ENCODE results near the gene MSH6.
A peak's percentile ranks its signal among the peaks of the same experiment; 100 is the strongest.

Gene MSH6

GRCh38 chr2:47779426-47779790, 3.5 kb upstream of the MSH6 start:
- no peak for DNase-seq (ENCODE audit: low spot score)

GRCh38 chr2:47782381-47782670, 619 bp upstream of the MSH6 start:
- no peak for DNase-seq (ENCODE audit: low spot score)

GRCh38 chr2:47783486-47784351, 774 bp downstream of the MSH6 start:
- DNase-seq (ENCODE audit: low spot score): peak; percentile 72

GRCh38 chr2:47784352-47784851, 1.5 kb downstream of the MSH6 start:
- no peak for DNase-seq (ENCODE audit: low spot score)

- DNase-seq (ENCODE audit: low spot score): no peak
Observed at GRCh38 chr2:47785986-47786385, 3.0 kb downstream of the MSH6 start.

- no peak for DNase-seq (ENCODE audit: low spot score)
Observed at GRCh38 chr2:47796090-47796697, 13.2 kb downstream of the MSH6 start.

GRCh38 chr2:47798631-47799030, 15.7 kb downstream of the MSH6 start:
- DNase-seq (ENCODE audit: low spot score): no peak

- no peak for DNase-seq (ENCODE audit: low spot score)
Observed at GRCh38 chr2:47799031-47799609, 16.2 kb downstream of the MSH6 start.

- DNase-seq (ENCODE audit: low spot score): no peak
Observed at GRCh38 chr2:47801118-47801517, 18.2 kb downstream of the MSH6 start.

- DNase-seq (ENCODE audit: low spot score): no peak
Observed at GRCh38 chr2:47803363-47803762, 20.4 kb downstream of the MSH6 start.

- DNase-seq (ENCODE audit: low spot score): no peak
Observed at GRCh38 chr2:47803770-47804169, 20.8 kb downstream of the MSH6 start.

GRCh38 chr2:47805850-47806249, 22.9 kb downstream of the MSH6 start:
- DNase-seq (ENCODE audit: low spot score): no peak

GRCh38 chr2:47808614-47809013, 25.7 kb downstream of the MSH6 start:
- DNase-seq (ENCODE audit: low spot score): no peak

GRCh38 chr2:47809903-47810302, 27.0 kb downstream of the MSH6 start:
- no peak for DNase-seq (ENCODE audit: low spot score)

GRCh38 chr2:47810850-47811249, 27.9 kb downstream of the MSH6 start:
- no peak for DNase-seq (ENCODE audit: low spot score)

- no peak for DNase-seq (ENCODE audit: low spot score)
Observed at GRCh38 chr2:47811668-47812067, 28.7 kb downstream of the MSH6 start.

- DNase-seq (ENCODE audit: low spot score): no peak
Observed at GRCh38 chr2:47815764-47816163, 32.8 kb downstream of the MSH6 start.

- no peak for DNase-seq (ENCODE audit: low spot score)
Observed at GRCh38 chr2:47818777-47819176, 35.8 kb downstream of the MSH6 start.

- no peak for DNase-seq (ENCODE audit: low spot score)
Observed at GRCh38 chr2:47819834-47820233, 36.9 kb downstream of the MSH6 start.

GRCh38 chr2:47822518-47822917, 39.6 kb downstream of the MSH6 start:
- no peak for DNase-seq (ENCODE audit: low spot score)

- DNase-seq (ENCODE audit: low spot score): no peak
Observed at GRCh38 chr2:47833516-47833968, 50.6 kb downstream of the MSH6 start.

- no peak for DNase-seq (ENCODE audit: low spot score)
Observed at GRCh38 chr2:47838249-47838648, 55.3 kb downstream of the MSH6 start.

GRCh38 chr2:47838686-47839085, 55.7 kb downstream of the MSH6 start:
- DNase-seq (ENCODE audit: low spot score): no peak

All from AG08396 (cell line).